CD8-positive, alpha-beta memory T cell (primary cell): ENCODE data around the gene SEC16B. TPM values are rescaled to one million over a fixed set of nuclear protein-coding genes. Genes with fewer than 3 reads are reported as not detected.

ENCODE experiments used
- CTCF ChIA-PET: fragments of 350-600 bp; sonication (Branson Sonifier 250); formaldehyde crosslinking; loops from one replicate; lab custom pipeline; 2021; ENCODE audit warnings: antibody characterized with exemption; lab: Charles Lee
- POLR2A ChIA-PET: fragments of 350-600 bp; sonication (Branson Sonifier 250); formaldehyde crosslinking; loops from one replicate; lab custom pipeline; 2021; ENCODE audit warnings: antibody characterized with exemption; lab: Charles Lee
- DNase-seq, 5 donors: peaks; one replicate each; pipeline versions ENCODE4 v3.0.0 to v3.0.0-alpha.2; 2020 to 2022; ENCODE audit warnings: mixed read lengths in 1 of 5
- H3K27ac ChIP-seq: one replicate; pipeline ENCODE4 v1.7.0; 2013; ENCODE audit warnings: low read depth, mild to moderate bottlenecking, low read length, moderate library complexity
- H3K27me3 ChIP-seq: 2 replicates; pipeline ENCODE4 v1.7.0; 2013; ENCODE audit warnings: low read length, mild to moderate bottlenecking; ENCODE audit not compliant: insufficient read depth, poor library complexity, severe bottlenecking
- H3K36me3 ChIP-seq: 2 replicates; pipeline ENCODE4 v1.7.0; 2013; ENCODE audit warnings: mild to moderate bottlenecking, low read length, moderate library complexity; ENCODE audit not compliant: insufficient read depth
- H3K4me1 ChIP-seq: 2 replicates; pipeline ENCODE4 v1.7.0; 2013; ENCODE audit warnings: mild to moderate bottlenecking, low read length, moderate library complexity; ENCODE audit not compliant: insufficient read depth
- H3K4me3 ChIP-seq: 2 replicates; pipeline ENCODE4 v1.7.0; 2013; ENCODE audit warnings: mild to moderate bottlenecking, low read length
- H3K9me3 ChIP-seq: 2 replicates; pipeline ENCODE4 v1.7.0; 2013; ENCODE audit warnings: mild to moderate bottlenecking, low read length
- H3K27ac Mint-ChIP-seq, 8 donors: one replicate each; pipeline ENCODE4 v1.8.0; 2020 to 2021; ENCODE audit warnings: mixed read lengths in 8 of 8, mild to moderate bottlenecking in 6 of 8, inconsistent platforms in 3 of 8, moderate library complexity in 3 of 8
- H3K27me3 Mint-ChIP-seq, 2 donors: one replicate each; pipeline ENCODE4 v1.8.0; 2020 to 2021; ENCODE audit warnings: mixed read lengths in 2 of 2, mild to moderate bottlenecking in 1 of 2, moderate library complexity in 1 of 2
- H3K36me3 Mint-ChIP-seq, 3 donors: one replicate each; pipeline ENCODE4 v1.8.0; 2020 to 2021; ENCODE audit warnings: mixed read lengths in 3 of 3, inconsistent platforms in 1 of 3, mild to moderate bottlenecking in 1 of 3
- H3K4me1 Mint-ChIP-seq, 3 donors: one replicate each; pipeline ENCODE4 v1.8.0; 2020 to 2021; ENCODE audit warnings: mixed read lengths in 3 of 3, inconsistent platforms in 1 of 3, mild to moderate bottlenecking in 1 of 3
- H3K4me3 Mint-ChIP-seq, 7 donors: one replicate each; pipeline ENCODE4 v1.8.0; 2020 to 2021; ENCODE audit warnings: mixed read lengths in 7 of 7, mild to moderate bottlenecking in 6 of 7, moderate library complexity in 4 of 7, inconsistent platforms in 2 of 7
- H3K9me3 Mint-ChIP-seq, 5 donors: one replicate each; pipeline ENCODE4 v1.8.0; 2020 to 2022; ENCODE audit warnings: mixed read lengths in 5 of 5, mild to moderate bottlenecking in 3 of 5, moderate library complexity in 2 of 5, inconsistent platforms in 1 of 5
- polyA plus RNA-seq: library from polyadenylated mRNA; unstranded; fragments of 300-500 nt; fragmentation: Illumina TruSeq; gene quantifications from one replicate; pipeline ENCODE4 v1.2.3, GENCODE V29; 2021
- total RNA-seq, 2 experiments: library from RNA; stranded (reverse); gene quantifications; one replicate each; pipeline ENCODE4 v1.2.3, GENCODE V29; 2021

SEC16B gene
- total and polyA plus RNA-seq, 3 experiments from 2014 or later = not detected

GRCh38 chr1:177975588-177976495 is 6.0 kb upstream of the SEC16B start:
- ChIA-PET CTCF (no interaction called here), POLR2A (no interaction called here)
- H3K27me3 Mint-ChIP-seq = no peaks in the 10 kb centered on the region
- H3K4me1 Mint-ChIP-seq = no peaks in the 10 kb centered on the region
- Histone ChIP-seq H3K27ac (no peak overlapping the region), H3K36me3 (no peaks in the 10 kb centered on the region), H3K4me1 (no peaks in the 10 kb centered on the region), H3K27me3 (no peaks in the 10 kb centered on the region), H3K4me3 (no peak overlapping the region), H3K9me3 (no peaks in the 10 kb centered on the region)
- DNase-seq = no peak
- H3K36me3 Mint-ChIP-seq = no peaks in the 10 kb centered on the region
- no peak overlapping the region for H3K27ac Mint-ChIP-seq
- H3K4me3 Mint-ChIP-seq = no peak overlapping the region
- peaks cover 0 to 8% (median 2%) of the 10 kb centered on the region in 5 donors for H3K9me3 Mint-ChIP-seq

GRCh38 chr1:177973585-177973984 is 3.7 kb upstream of the SEC16B start:
- no peak for DNase-seq
- Histone ChIP-seq H3K36me3 (no peaks in the 10 kb centered on the region), H3K27me3 (no peaks in the 10 kb centered on the region), H3K4me1 (no peaks in the 10 kb centered on the region), H3K4me3 (no peak overlapping the region), H3K9me3 (no peaks in the 10 kb centered on the region), H3K27ac (no peak overlapping the region)
- ChIA-PET CTCF (no interaction called here), POLR2A (no interaction called here)
- Mint-ChIP-seq H3K27ac (no peak overlapping the region), H3K4me1 (no peaks in the 10 kb centered on the region), H3K36me3 (no peaks in the 10 kb centered on the region), H3K9me3 (peaks cover 0 to 7% (median 4%) of the 10 kb centered on the region in 5 donors), H3K4me3 (no peak overlapping the region), H3K27me3 (no peaks in the 10 kb centered on the region)

GRCh38 chr1:177969109-177969508 is 749 bp downstream of the SEC16B start:
- no peak overlapping the region for H3K4me3 Mint-ChIP-seq
- H3K27me3 Mint-ChIP-seq = peaks cover 0 to 2% of the 10 kb centered on the region in 2 donors
- H3K9me3 Mint-ChIP-seq = peaks cover 0 to 8% (median 4%) of the 10 kb centered on the region in 5 donors
- Histone ChIP-seq H3K9me3 (no peaks in the 10 kb centered on the region), H3K4me1 (no peaks in the 10 kb centered on the region), H3K36me3 (no peaks in the 10 kb centered on the region), H3K27ac (no peak overlapping the region), H3K27me3 (no peaks in the 10 kb centered on the region), H3K4me3 (no peak overlapping the region)
- POLR2A ChIA-PET = no interaction called here
- no peaks in the 10 kb centered on the region for H3K4me1 Mint-ChIP-seq
- no peaks in the 10 kb centered on the region for H3K36me3 Mint-ChIP-seq
- CTCF ChIA-PET = no interaction called here
- no peak for DNase-seq
- H3K27ac Mint-ChIP-seq = no peak overlapping the region

GRCh38 chr1:177966199-177966598 is 3.7 kb downstream of the SEC16B start:
- H3K27me3 ChIP-seq = no peaks in the 10 kb centered on the region
- CTCF ChIA-PET = no interaction called here

GRCh38 chr1:177965293-177965692 is 4.6 kb downstream of the SEC16B start:
- no peaks in the 10 kb centered on the region for H3K27me3 ChIP-seq
- Mint-ChIP-seq H3K27me3 (peaks cover 0 to 2% of the 10 kb centered on the region in 2 donors), H3K4me1 (no peaks in the 10 kb centered on the region), H3K36me3 (no peaks in the 10 kb centered on the region), H3K27ac (no peak overlapping the region), H3K4me3 (no peak overlapping the region), H3K9me3 (peaks cover 0 to 10% (median 4%) of the 10 kb centered on the region in 5 donors)
- H3K9me3 ChIP-seq = no peaks in the 10 kb centered on the region
- no peaks in the 10 kb centered on the region for H3K4me1 ChIP-seq
- DNase-seq = no peak
- ChIA-PET CTCF (no interaction called here), POLR2A (no interaction called here)
- H3K4me3 ChIP-seq = no peak overlapping the region
- H3K36me3 ChIP-seq = no peaks in the 10 kb centered on the region
- H3K27ac ChIP-seq = no peak overlapping the region

More at GRCh38 chr1:177966199-177966598, 3.7 kb downstream of the SEC16B start:
- H3K27ac Mint-ChIP-seq = no peak overlapping the region
- no peaks in the 10 kb centered on the region for H3K4me1 Mint-ChIP-seq
- H3K4me3 Mint-ChIP-seq = no peak overlapping the region
- no peaks in the 10 kb centered on the region for H3K36me3 ChIP-seq
- H3K36me3 Mint-ChIP-seq = no peaks in the 10 kb centered on the region
- DNase-seq = no peak
- no peak overlapping the region for H3K27ac ChIP-seq
- POLR2A ChIA-PET = no interaction called here
- no peak overlapping the region for H3K4me3 ChIP-seq
- H3K9me3 ChIP-seq = no peaks in the 10 kb centered on the region
- no peaks in the 10 kb centered on the region for H3K4me1 ChIP-seq
- peaks cover 0 to 8% (median 4%) of the 10 kb centered on the region in 5 donors for H3K9me3 Mint-ChIP-seq
- H3K27me3 Mint-ChIP-seq = peaks cover 0 to 2% of the 10 kb centered on the region in 2 donors

- no peak overlapping the region for H3K27ac ChIP-seq
Measured at GRCh38 chr1:177964336-177964735, 5.5 kb downstream of the SEC16B start.

GRCh38 chr1:177960939-177961622 is 8.8 kb downstream of the SEC16B start:
- CTCF ChIA-PET = no interaction called here
- Histone ChIP-seq H3K36me3 (no peaks in the 10 kb centered on the region), H3K9me3 (no peaks in the 10 kb centered on the region), H3K4me1 (no peaks in the 10 kb centered on the region), H3K4me3 (no peak overlapping the region), H3K27me3 (no peaks in the 10 kb centered on the region), H3K27ac (no peak overlapping the region)
- no peak overlapping the region for H3K4me3 Mint-ChIP-seq
- POLR2A ChIA-PET = no interaction called here
- no peaks in the 10 kb centered on the region for H3K27me3 Mint-ChIP-seq
- DNase-seq = no peak
- peaks cover 0 to 10% (median 2%) of the 10 kb centered on the region in 5 donors for H3K9me3 Mint-ChIP-seq
- H3K36me3 Mint-ChIP-seq = no peaks in the 10 kb centered on the region
- no peaks in the 10 kb centered on the region for H3K4me1 Mint-ChIP-seq
- no peak overlapping the region for H3K27ac Mint-ChIP-seq

More at GRCh38 chr1:177964336-177964735, 5.5 kb downstream of the SEC16B start:
- H3K36me3 Mint-ChIP-seq = no peaks in the 10 kb centered on the region
- peaks cover 0 to 10% (median 4%) of the 10 kb centered on the region in 5 donors for H3K9me3 Mint-ChIP-seq
- no peak for DNase-seq
- H3K4me3 ChIP-seq = no peak overlapping the region
- CTCF ChIA-PET = no interaction called here
- no peaks in the 10 kb centered on the region for H3K4me1 ChIP-seq
- no peak overlapping the region for H3K4me3 Mint-ChIP-seq
- no peak overlapping the region for H3K27ac Mint-ChIP-seq
- no peaks in the 10 kb centered on the region for H3K36me3 ChIP-seq
- no peaks in the 10 kb centered on the region for H3K27me3 ChIP-seq
- POLR2A ChIA-PET = no interaction called here
- H3K27me3 Mint-ChIP-seq = peaks cover 0 to 2% of the 10 kb centered on the region in 2 donors
- no peaks in the 10 kb centered on the region for H3K9me3 ChIP-seq
- no peaks in the 10 kb centered on the region for H3K4me1 Mint-ChIP-seq
